NT2/D1 (cell line): ENCODE measurements around the gene PTPRG.

Source experiments
- DNase-seq: peaks from one replicate; pipeline ENCODE4 v3.0.0-alpha.2; 2011; ENCODE audit warnings: low read depth, low spot score
- H3K27me3 ChIP-seq: 2 replicates; pipeline ENCODE4 v1.6.0; 2011; ENCODE audit warnings: mild to moderate bottlenecking; ENCODE audit not compliant: insufficient read length, insufficient read depth
- H3K36me3 ChIP-seq: 2 replicates; pipeline ENCODE4 v1.6.1; 2011; ENCODE audit warnings: mild to moderate bottlenecking, low read length, mixed read lengths; ENCODE audit not compliant: insufficient read depth, insufficient read length
- H3K4me1 ChIP-seq: 2 replicates; pipeline ENCODE4 v1.5.1; 2011; ENCODE audit not compliant: insufficient read depth, insufficient read length
- H3K4me3 ChIP-seq: 2 replicates; pipeline ENCODE4 v1.5.1; 2011; ENCODE audit warnings: low read depth; ENCODE audit not compliant: insufficient read length
- H3K9ac ChIP-seq: 2 replicates; pipeline ENCODE4 v1.6.0; 2011; ENCODE audit warnings: low read depth; ENCODE audit not compliant: insufficient read length
- H3K9me3 ChIP-seq: 2 replicates; pipeline ENCODE4 v1.5.1; 2011; ENCODE audit warnings: mild to moderate bottlenecking, low read length; ENCODE audit not compliant: insufficient read depth
- SUZ12 ChIP-seq: IDR thresholded peaks from 2 replicates; pipeline ENCODE4 v1.6.1; 2011; ENCODE audit not compliant: insufficient read length, insufficient read depth; ENCODE audit errors: extremely low read depth
- YY1 ChIP-seq: IDR thresholded peaks from 2 replicates; pipeline ENCODE4 v1.6.1; 2011; ENCODE audit not compliant: insufficient read length, insufficient read depth
- ZNF274 ChIP-seq: IDR thresholded peaks from 2 replicates; pipeline ENCODE4 v1.6.1; 2011; ENCODE audit warnings: mild to moderate bottlenecking, low read depth, low read length

Gene PTPRG

GRCh38 chr3:62015111-62015510, 453.7 kb downstream of the PTPRG start:
- Histone ChIP-seq H3K36me3 (no peaks in the 10 kb centered on the region), H3K4me1 (no peaks in the 10 kb centered on the region), H3K9me3 (0 out of 2 replicates have a peak, but pooled peaks cover 6% of the 10 kb centered on the region), H3K27me3 (no peaks in the 10 kb centered on the region), H3K9ac (no peak overlapping the region), H3K4me3 (no peak overlapping the region)
- no peak for DNase-seq
- TF ChIP-seq ZNF274 = no peak
- no peak for TF ChIP-seq SUZ12
- no peak for TF ChIP-seq YY1

- no peak overlapping the region for H3K9ac ChIP-seq
- H3K4me3 ChIP-seq = no peak overlapping the region
- H3K36me3 ChIP-seq = no peaks in the 10 kb centered on the region
- DNase-seq = no peak
- H3K4me1 ChIP-seq = no peaks in the 10 kb centered on the region
- no peaks in the 10 kb centered on the region for H3K27me3 ChIP-seq
- H3K9me3 ChIP-seq = no peaks in the 10 kb centered on the region
- TF ChIP-seq YY1 (no peak), SUZ12 (no peak), ZNF274 (no peak)
These were observed 458.5 kb downstream of the PTPRG start for GRCh38 chr3:62019906-62020305.

GRCh38 chr3:62020706-62021105, 459.3 kb downstream of the PTPRG start:
- TF ChIP-seq SUZ12 (no peak), ZNF274 (no peak), YY1 (no peak)
- Histone ChIP-seq H3K27me3 (no peaks in the 10 kb centered on the region), H3K36me3 (no peaks in the 10 kb centered on the region), H3K4me1 (no peaks in the 10 kb centered on the region), H3K9ac (no peak overlapping the region), H3K9me3 (no peaks in the 10 kb centered on the region), H3K4me3 (no peak overlapping the region)
- DNase-seq = no peak

GRCh38 chr3:62022312-62022711, 460.9 kb downstream of the PTPRG start:
- Histone ChIP-seq H3K36me3 (no peaks in the 10 kb centered on the region), H3K4me1 (no peaks in the 10 kb centered on the region), H3K9me3 (no peaks in the 10 kb centered on the region), H3K27me3 (no peaks in the 10 kb centered on the region), H3K9ac (no peak overlapping the region), H3K4me3 (no peak overlapping the region)
- no peak for DNase-seq
- no peak for TF ChIP-seq ZNF274
- TF ChIP-seq YY1 = no peak
- no peak for TF ChIP-seq SUZ12

GRCh38 chr3:62024882-62025281, 463.5 kb downstream of the PTPRG start:
- no peak for DNase-seq
- no peak for TF ChIP-seq SUZ12
- TF ChIP-seq YY1 = no peak
- no peak for TF ChIP-seq ZNF274
- H3K27me3 ChIP-seq = no peaks in the 10 kb centered on the region
- no peaks in the 10 kb centered on the region for H3K4me1 ChIP-seq
- H3K36me3 ChIP-seq = no peaks in the 10 kb centered on the region
- H3K9me3 ChIP-seq = no peaks in the 10 kb centered on the region
- H3K4me3 ChIP-seq = no peak overlapping the region
- no peak overlapping the region for H3K9ac ChIP-seq

- Histone ChIP-seq H3K27me3 (no peaks in the 10 kb centered on the region), H3K4me3 (no peak overlapping the region), H3K36me3 (no peaks in the 10 kb centered on the region), H3K9ac (no peak overlapping the region), H3K9me3 (no peaks in the 10 kb centered on the region), H3K4me1 (no peaks in the 10 kb centered on the region)
- TF ChIP-seq YY1 = no peak
- TF ChIP-seq ZNF274 = no peak
- TF ChIP-seq SUZ12 = no peak
- no peak for DNase-seq
These were observed 464.5 kb downstream of the PTPRG start for GRCh38 chr3:62025913-62026312.

GRCh38 chr3:62027241-62027640, 465.9 kb downstream of the PTPRG start:
- no peak overlapping the region for H3K9ac ChIP-seq
- TF ChIP-seq SUZ12 = no peak
- TF ChIP-seq YY1 = no peak
- no peak for TF ChIP-seq ZNF274

More at GRCh38 chr3:62027241-62027640, 465.9 kb downstream of the PTPRG start:
- no peak for DNase-seq
- Histone ChIP-seq H3K4me3 (no peak overlapping the region), H3K9me3 (no peaks in the 10 kb centered on the region), H3K4me1 (no peaks in the 10 kb centered on the region), H3K27me3 (no peaks in the 10 kb centered on the region), H3K36me3 (no peaks in the 10 kb centered on the region)
